Sigmoid colon (tissue), 4 donors: ENCODE measurements around the gene USP38.

Experiments
- EP300 ChIP-seq, 4 donors: sonication (generic); formaldehyde crosslinking; IDR thresholded peaks; one replicate each; pipeline ENCODE4 v1.6.1; 2017; ENCODE audit warnings: antibody characterized with exemption in 4 of 4
- TF ChIP-seq, protein P1 (sequence below), 4 experiments: fragments of 450-650 bp in 3 of 4; fragments of 200-600 bp in 1 of 4; IDR thresholded peaks; one replicate each; pipeline ENCODE4 v1.5.1; 2016 to 2019; ENCODE audit warnings: antibody characterized with exemption in 4 of 4, mild to moderate bottlenecking in 3 of 4, moderate library complexity in 2 of 4

DNA sequence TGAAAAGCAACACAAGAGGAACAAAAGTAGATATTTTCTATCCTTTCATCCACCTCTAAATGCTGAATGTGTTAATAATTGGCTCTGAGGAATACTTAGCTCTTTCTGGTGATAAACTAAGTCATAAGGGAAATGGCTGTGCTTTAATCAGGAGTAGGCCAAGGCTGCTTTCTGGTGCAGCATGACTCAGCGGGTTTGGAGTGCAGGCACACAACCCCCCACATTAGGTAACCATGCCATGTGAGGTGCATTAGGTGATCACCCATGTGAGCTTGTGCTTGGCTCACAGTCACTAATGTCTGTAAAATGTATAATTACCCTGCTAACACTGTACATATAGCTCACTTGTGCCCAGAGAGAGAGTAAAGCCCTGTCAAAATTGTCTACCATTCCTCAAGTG is 57.2 kb downstream of the USP38 start:
- TF ChIP-seq, protein P1, sequence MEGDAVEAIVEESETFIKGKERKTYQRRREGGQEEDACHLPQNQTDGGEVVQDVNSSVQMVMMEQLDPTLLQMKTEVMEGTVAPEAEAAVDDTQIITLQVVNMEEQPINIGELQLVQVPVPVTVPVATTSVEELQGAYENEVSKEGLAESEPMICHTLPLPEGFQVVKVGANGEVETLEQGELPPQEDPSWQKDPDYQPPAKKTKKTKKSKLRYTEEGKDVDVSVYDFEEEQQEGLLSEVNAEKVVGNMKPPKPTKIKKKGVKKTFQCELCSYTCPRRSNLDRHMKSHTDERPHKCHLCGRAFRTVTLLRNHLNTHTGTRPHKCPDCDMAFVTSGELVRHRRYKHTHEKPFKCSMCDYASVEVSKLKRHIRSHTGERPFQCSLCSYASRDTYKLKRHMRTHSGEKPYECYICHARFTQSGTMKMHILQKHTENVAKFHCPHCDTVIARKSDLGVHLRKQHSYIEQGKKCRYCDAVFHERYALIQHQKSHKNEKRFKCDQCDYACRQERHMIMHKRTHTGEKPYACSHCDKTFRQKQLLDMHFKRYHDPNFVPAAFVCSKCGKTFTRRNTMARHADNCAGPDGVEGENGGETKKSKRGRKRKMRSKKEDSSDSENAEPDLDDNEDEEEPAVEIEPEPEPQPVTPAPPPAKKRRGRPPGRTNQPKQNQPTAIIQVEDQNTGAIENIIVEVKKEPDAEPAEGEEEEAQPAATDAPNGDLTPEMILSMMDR (IDR thresholded peaks at IDR 0.05): no peak
- no peak for TF ChIP-seq EP300 (IDR thresholded peaks at IDR 0.05)
